Stomach (tissue), 9 donors: ENCODE data around the gene CHCHD5. TPM values are rescaled to one million over a fixed set of nuclear protein-coding genes. Genes with fewer than 3 reads are reported as not detected.
"Not testable (repeated sequence)": the region's sequence is repeated elsewhere in the genome, so short reads cannot be mapped to it uniquely, and the experiment has no call there.

Source experiments
- DNase-seq, 2 donors: peaks; one replicate each; pipeline versions ENCODE4 v3.0.0 to v3.0.0-alpha.2; 2013 to 2019
- H3K27ac ChIP-seq, 5 donors: fragments of 200-600 bp in 4 of 5; sonication (generic) in 4 of 5; one replicate each; pipeline ENCODE4 v1.5.1; 2013 to 2019; ENCODE audit warnings: mild to moderate bottlenecking in 1 of 5, moderate library complexity in 1 of 5
- H3K27me3 ChIP-seq, 3 donors: fragments of 200-600 bp; sonication (generic); one replicate each; pipeline ENCODE4 v1.5.1; 2017 to 2019; ENCODE audit warnings: mixed run types in 1 of 3
- H3K36me3 ChIP-seq, 4 donors: fragments of 200-600 bp; sonication (generic); 1 replicate in 3 of 4; 2 replicates in 1 of 4; pipeline ENCODE4 v1.5.1; 2016 to 2019
- H3K4me1 ChIP-seq, 4 donors: fragments of 200-600 bp; sonication (generic); one replicate each; pipeline ENCODE4 v1.5.1; 2016 to 2019
- H3K4me3 ChIP-seq, 4 donors: fragments of 200-600 bp; sonication (generic) in 3 of 4; one replicate each; pipeline ENCODE4 v1.5.1; 2016 to 2019; ENCODE audit warnings: mild to moderate bottlenecking in 1 of 4
- H3K9me3 ChIP-seq, 4 donors: fragments of 200-600 bp; sonication (generic); one replicate each; pipeline ENCODE4 v1.5.1; 2016 to 2019
- EP300 ChIP-seq: sonication (generic); formaldehyde crosslinking; IDR thresholded peaks from one replicate; pipeline ENCODE4 v1.6.1; 2017; ENCODE audit warnings: antibody characterized with exemption
- POLR2A ChIP-seq, 4 donors: fragments of 450-650 bp; IDR thresholded peaks; one replicate each; pipeline ENCODE4 v1.6.1; 2016; ENCODE audit warnings: antibody characterized with exemption in 4 of 4, control low read depth in 2 of 4, mild to moderate bottlenecking in 1 of 4, moderate library complexity in 1 of 4
- POLR2AphosphoS5 ChIP-seq, 3 donors: sonication (generic); formaldehyde crosslinking; IDR thresholded peaks; one replicate each; pipeline ENCODE4 v1.6.1; 2016; ENCODE audit warnings: antibody characterized with exemption in 3 of 3
- WGBS, 5 donors: extraction: QIAGEN DNeasy Blood & Tissue Kit in 3 of 5; methylation state at CpG; one replicate each; pipeline versions ENCODE4 v1.1.5 to v1.1.7; 2013 to 2018; 5-methylcytosine and 5-hydroxymethylcytosine counted together
- intact Hi-C: fragments of 100-400 bp; cut with DNase I; formaldehyde crosslinking; loops from one replicate; pipeline ENCODE4 v1.15.1; 2023; ENCODE audit warnings: low total_unique reads
- polyA plus RNA-seq, 3 donors: library from polyadenylated mRNA; stranded (reverse); fragments of 200-250 nt; gene quantifications; one replicate each; pipeline ENCODE4 v1.2.3, GENCODE V29; 2013
- total RNA-seq, 5 donors: library from RNA; depleted of rRNA; stranded (reverse); fragments of >200 nt; gene quantifications; one replicate each; pipeline versions ENCODE4 v1.1.0 to v1.2.3, GENCODE V29; 2014 to 2016
- TF ChIP-seq, protein P1 (sequence below), 7 experiments: fragments of 450-650 bp in 4 of 7; fragments of 200-600 bp in 3 of 7; sonication (generic) in 3 of 7; IDR thresholded peaks; one replicate each; pipeline ENCODE4 v1.5.1; 2016 to 2019; ENCODE audit warnings: antibody characterized with exemption in 7 of 7, control low read depth in 2 of 7, mild to moderate bottlenecking in 1 of 7
- donor health status: healthy with polysubstance abuse.
- donor health status: Bipolar disorder and iron deficiency.
- donor health status: healthy.

CHCHD5 gene
- total and polyA plus RNA-seq, 8 donors, result 9.5 to 111 (median 45.9) TPM

DNA sequence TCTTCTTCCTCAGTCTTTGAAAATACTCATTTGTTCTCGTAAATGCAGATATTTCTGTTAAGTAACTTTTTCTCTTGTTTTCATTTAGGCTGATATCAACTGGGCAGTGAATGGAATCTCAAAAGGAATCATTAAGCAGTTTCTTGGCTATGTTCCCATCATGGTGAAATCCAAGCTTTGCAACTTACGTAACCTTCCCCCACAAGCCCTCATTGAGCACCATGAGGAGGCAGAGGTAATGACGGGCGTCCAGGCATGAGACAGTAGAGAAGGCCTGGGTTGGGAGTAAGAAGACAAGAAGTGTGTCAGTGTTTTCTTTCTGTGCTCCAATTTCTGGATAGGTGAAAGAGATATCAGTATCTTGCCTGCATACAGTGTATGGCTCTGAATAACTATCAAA, 37.1 kb upstream of the CHCHD5 start:
- H3K9me3 ChIP-seq, result no peaks in the 10 kb centered on the region
- peaks cover 8 to 25% (median 16%) of the 10 kb centered on the region in 4 donors for H3K4me1 ChIP-seq
- DNase-seq, result peak in 1 of 2 donors; percentile 23
- no peak overlapping the region for H3K4me3 ChIP-seq
- no peak overlapping the region for H3K27ac ChIP-seq
- peaks cover 18 to 65% (median 60%) of the 10 kb centered on the region in 4 donors for H3K36me3 ChIP-seq
- no peaks in the 10 kb centered on the region for H3K27me3 ChIP-seq
- intact Hi-C loops, result loop anchor here (10.0 kb wide), 1 partner anchor 63 kb away; the partner anchor contains the start of gene TTL
- WGBS, 5 donors, result 83 to 94% (median 89%) methylated on average over 4 of the region's 4 CpGs
- no peak for TF ChIP-seq EP300
- TF ChIP-seq, protein P1, sequence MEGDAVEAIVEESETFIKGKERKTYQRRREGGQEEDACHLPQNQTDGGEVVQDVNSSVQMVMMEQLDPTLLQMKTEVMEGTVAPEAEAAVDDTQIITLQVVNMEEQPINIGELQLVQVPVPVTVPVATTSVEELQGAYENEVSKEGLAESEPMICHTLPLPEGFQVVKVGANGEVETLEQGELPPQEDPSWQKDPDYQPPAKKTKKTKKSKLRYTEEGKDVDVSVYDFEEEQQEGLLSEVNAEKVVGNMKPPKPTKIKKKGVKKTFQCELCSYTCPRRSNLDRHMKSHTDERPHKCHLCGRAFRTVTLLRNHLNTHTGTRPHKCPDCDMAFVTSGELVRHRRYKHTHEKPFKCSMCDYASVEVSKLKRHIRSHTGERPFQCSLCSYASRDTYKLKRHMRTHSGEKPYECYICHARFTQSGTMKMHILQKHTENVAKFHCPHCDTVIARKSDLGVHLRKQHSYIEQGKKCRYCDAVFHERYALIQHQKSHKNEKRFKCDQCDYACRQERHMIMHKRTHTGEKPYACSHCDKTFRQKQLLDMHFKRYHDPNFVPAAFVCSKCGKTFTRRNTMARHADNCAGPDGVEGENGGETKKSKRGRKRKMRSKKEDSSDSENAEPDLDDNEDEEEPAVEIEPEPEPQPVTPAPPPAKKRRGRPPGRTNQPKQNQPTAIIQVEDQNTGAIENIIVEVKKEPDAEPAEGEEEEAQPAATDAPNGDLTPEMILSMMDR (IDR thresholded peaks at IDR 0.05), result no peak
- TF ChIP-seq POLR2A (IDR thresholded peaks at IDR 0.05), result no peak
- no peak for TF ChIP-seq POLR2AphosphoS5 (IDR thresholded peaks at IDR 0.05)

DNA sequence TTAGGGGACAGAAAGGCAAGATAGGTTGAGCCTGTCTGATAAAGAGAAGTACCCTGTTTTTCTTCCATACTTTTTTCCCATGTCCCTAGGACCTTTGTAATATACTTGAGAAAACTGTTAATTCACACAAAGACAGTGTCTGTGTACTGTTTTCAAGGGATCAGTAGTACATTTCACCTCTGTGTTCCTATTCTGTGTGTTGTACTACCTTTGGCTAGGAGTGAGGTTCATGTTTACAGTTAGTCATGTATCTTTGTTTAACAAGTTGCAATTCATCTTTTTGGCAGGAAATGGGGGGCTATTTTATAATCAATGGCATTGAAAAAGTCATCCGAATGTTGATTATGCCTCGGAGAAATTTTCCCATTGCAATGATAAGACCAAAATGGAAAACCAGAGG, 35.4 kb upstream of the CHCHD5 start:
- H3K27ac ChIP-seq, result no peak overlapping the region
- H3K4me1 ChIP-seq, result peaks cover 0 to 10% (median 3%) of the 10 kb centered on the region in 4 donors
- no peak for DNase-seq
- intact Hi-C loops, result loop anchor here (10.0 kb wide), 1 partner anchor 64 kb away; the partner anchor contains the start of gene TTL
- WGBS, 5 donors, result 90 to 95% (median 95%) methylated on average over 2 of the region's 2 CpGs
- TF ChIP-seq POLR2A (IDR thresholded peaks at IDR 0.05), result no peak
- no peak for TF ChIP-seq EP300
- no peak for TF ChIP-seq POLR2AphosphoS5 (IDR thresholded peaks at IDR 0.05)
- TF ChIP-seq, protein P1 (IDR thresholded peaks at IDR 0.05), result no peak
- H3K27me3 ChIP-seq, result no peaks in the 10 kb centered on the region
- peaks cover 33 to 82% (median 77%) of the 10 kb centered on the region in 4 donors for H3K36me3 ChIP-seq
- no peak overlapping the region for H3K4me3 ChIP-seq
- no peaks in the 10 kb centered on the region for H3K9me3 ChIP-seq

DNA sequence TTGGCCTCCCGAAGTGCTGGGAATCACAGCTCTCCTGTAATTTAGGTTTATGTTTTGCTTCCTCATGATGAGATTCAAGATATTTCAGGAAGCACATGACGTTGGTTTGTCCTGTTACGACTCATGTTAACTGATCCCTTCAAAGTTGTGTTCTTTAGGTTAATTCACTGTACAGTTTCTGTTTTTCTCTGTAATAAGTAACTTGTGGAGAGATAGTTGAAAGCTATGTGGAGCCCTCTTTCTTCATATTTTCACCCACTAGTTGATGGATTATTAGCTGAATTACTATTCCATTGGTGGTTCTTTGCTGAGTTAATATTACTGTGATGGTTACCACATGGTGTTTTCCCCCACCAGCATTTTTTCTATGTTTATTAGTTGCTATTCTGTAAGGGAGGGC, 18.3 kb upstream of the CHCHD5 start:
- Histone ChIP-seq H3K9me3 (peaks cover 0 to 12% (median 5%) of the 10 kb centered on the region in 4 donors), H3K27ac (no peak overlapping the region), H3K4me1 (no peaks in the 10 kb centered on the region), H3K27me3 (no peaks in the 10 kb centered on the region), H3K4me3 (no peak overlapping the region), H3K36me3 (peaks cover 50 to 100% (median 98%) of the 10 kb centered on the region in 4 donors)
- WGBS, 5 donors, result 78 to 91% (median 84%) methylated on average over 3 of the region's 3 CpGs
- DNase-seq, result no peak
- TF ChIP-seq, protein P1 (IDR thresholded peaks at IDR 0.05), result no peak
- no peak for TF ChIP-seq EP300
- TF ChIP-seq POLR2A (IDR thresholded peaks at IDR 0.05), result no peak
- no peak for TF ChIP-seq POLR2AphosphoS5 (IDR thresholded peaks at IDR 0.05)
- intact Hi-C loops, result no loop called here

DNA sequence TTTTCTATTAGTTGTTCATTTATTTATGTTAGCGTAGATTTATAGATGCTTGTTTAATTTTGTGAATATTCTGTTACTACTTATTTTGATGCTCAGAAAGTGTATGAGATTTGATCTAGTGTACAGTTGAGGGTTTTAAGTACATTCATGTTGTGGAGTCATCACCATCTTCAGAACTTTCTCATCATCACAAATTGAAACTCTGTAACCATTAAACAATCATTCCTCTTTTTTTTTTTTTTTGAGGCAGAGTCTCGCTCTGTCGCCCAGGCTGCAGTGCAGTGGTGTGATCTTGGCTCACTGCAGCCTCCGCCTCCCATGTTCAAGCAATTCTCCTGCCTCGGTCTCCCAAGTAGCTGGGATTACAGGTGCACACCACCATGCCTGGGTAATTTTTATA, 17.9 kb upstream of the CHCHD5 start:
- peaks cover 51 to 100% (median 98%) of the 10 kb centered on the region in 4 donors for H3K36me3 ChIP-seq
- intact Hi-C loops, DNase-seq, H3K4me3 ChIP-seq, H3K4me1 ChIP-seq, H3K27ac ChIP-seq, H3K27me3 ChIP-seq: not testable (repeated sequence)
- WGBS, 5 donors, result 95 to 100% (median 98%) methylated on average over 5 of the region's 5 CpGs
- H3K9me3 ChIP-seq, result peaks cover 0 to 12% (median 5%) of the 10 kb centered on the region in 4 donors

DNA sequence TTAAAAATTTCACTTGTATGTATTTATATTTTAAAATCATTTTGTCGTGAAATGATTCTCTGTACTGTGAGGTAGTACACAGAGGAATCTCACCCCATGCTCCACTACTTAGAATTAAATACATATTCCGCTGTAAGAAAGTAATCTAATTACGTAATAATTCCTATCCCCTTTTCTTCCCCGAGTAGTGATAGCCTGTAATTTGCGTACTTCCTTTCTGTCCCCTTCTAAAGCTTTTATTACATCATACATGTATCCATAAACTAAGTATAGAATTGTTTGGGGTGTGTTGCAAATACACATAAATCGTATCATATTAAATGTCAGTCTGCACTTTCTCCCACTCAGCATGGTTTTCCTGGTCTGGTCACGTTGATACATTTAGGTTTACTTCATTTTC, 12.4 kb upstream of the CHCHD5 start:
- WGBS, 5 donors, result 73 to 86% (median 86%) methylated on average over 7 of the region's 7 CpGs
- DNase-seq, result no peak
- Histone ChIP-seq H3K9me3 (peaks cover 0 to 12% (median 5%) of the 10 kb centered on the region in 4 donors), H3K4me1 (no peaks in the 10 kb centered on the region), H3K27me3 (no peaks in the 10 kb centered on the region), H3K4me3 (no peak overlapping the region), H3K27ac (no peak overlapping the region), H3K36me3 (peaks cover 70 to 100% (median 99%) of the 10 kb centered on the region in 4 donors)
- intact Hi-C loops, result no loop called here
- TF ChIP-seq, protein P1 (IDR thresholded peaks at IDR 0.05), result no peak
- TF ChIP-seq POLR2A (IDR thresholded peaks at IDR 0.05) (no peak), EP300 (no peak), POLR2AphosphoS5 (IDR thresholded peaks at IDR 0.05) (no peak)
